GM19372 (cell line): ENCODE results near the gene BAIAP3.

Experiments used
- ATAC-seq: cut with Tn5 transposase; IDR thresholded peaks from one replicate; pipeline ENCODE4 v1.9.1; 2021; ENCODE audit warnings: mild to moderate bottlenecking, low read depth, moderate library complexity; ENCODE audit not compliant: unreplicated experiment

BAIAP3 gene

DNA sequence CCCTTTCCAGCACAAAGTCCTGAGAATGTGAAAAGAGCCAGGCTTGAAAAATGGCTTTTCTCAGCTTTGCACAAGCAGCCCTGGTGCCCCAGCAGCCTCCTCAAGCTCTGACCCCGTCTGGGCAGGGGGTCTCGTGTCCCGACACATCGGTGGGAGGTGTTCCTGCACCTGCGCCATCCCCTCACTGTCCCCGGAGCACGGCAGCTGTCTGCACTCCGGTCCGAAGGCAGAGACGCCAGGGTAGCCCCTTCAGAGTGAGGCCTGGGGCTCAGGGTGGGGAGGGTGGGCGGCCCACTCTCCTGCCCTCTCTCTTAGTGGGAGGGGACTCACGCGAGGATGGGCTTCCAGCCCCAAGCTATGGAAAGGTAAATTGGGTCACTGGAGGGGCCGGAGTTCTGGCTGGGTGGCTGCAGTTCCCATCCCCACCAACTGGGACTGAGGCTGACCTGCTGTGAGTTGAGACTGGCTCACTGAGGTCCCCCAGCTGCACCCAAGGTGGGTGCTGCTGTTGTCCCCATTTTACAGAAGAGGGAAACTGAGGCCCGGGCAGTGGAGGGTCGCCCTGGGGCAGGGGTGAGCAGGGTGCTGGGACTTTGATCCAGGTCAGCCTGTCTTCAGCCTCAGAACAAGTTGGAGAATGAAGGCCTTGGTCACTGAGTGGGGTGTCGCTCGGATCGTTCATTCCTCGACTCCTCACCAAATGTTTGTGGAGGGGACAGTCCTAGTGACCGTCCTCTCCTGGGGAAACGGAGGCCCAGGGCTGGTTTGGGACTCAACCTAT is 2.3 kb upstream of the BAIAP3 start:
- no peak for ATAC-seq

- ATAC-seq, result peak; percentile 68
These were observed 1.5 kb upstream of the BAIAP3 start for GRCh38 chr16:1331712-1332617.

- no peak for ATAC-seq
These were observed 762 bp upstream of the BAIAP3 start for GRCh38 chr16:1332618-1333148.

DNA sequence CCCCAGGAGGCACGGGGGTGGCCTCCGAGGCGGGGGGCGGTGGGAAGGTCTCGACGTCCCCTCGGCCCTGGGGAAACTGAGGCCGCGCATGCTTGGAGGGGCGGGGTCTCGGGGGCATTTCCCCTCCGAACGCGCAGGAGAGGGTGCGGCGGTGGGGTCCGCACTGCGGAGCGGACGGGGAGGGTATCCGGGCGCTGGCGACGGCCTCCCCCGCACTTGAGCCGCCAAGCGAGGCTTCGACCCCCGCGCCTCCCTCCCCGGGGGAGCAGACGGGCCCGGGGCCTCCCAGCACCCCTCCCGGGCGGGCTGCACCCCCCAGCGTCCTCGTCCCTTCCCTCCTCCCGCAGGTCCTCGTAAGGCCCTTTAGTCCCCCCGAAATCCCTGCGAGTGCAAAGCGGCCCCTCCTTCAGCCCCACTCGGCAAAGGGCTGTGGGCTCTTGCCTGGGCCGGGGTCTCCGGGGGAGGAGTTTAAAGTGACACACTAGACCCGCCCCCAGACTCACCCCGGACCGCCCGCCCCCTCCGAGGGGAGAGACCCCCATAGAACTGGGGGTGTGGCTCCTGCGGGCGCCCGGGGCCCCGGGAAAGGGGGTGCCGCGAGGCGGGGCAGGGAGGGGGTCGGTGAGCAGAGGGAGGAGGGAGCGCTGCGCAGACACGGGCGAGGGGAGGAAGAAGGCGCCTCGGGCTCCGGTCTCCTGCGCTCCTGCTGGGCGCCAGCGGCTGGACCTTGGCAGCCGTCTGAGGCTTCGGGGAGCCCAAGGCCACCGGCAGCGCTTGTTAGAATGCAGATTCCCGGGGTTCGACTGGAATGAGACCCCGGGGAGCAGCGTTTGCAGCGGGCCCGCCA is 632 bp downstream of the BAIAP3 start:
- ATAC-seq, result no peak

- ATAC-seq, result no peak
These were observed 1.3 kb downstream of the BAIAP3 start for GRCh38 chr16:1334739-1335138.

- no peak for ATAC-seq
These were observed 1.9 kb downstream of the BAIAP3 start for GRCh38 chr16:1335211-1335971.

DNA sequence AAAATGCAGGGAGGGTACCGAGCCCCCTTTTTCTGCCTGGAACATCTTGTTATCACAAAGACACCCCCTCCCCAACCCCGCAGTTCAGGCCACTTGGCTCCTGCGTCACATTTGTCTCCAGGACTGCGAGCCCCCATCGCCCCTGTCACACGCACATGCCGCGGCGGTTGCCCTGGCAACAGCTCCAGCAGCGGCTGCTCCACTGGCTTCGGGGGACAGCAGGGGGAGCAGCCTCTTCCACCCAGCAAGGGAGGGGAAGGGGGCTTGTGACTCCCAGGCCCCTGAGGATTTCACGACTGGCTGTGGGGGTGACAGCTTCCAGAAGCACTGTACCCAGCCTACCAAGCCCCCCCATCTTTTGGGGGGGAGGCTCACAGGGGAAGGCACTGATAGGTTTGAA is 2.6 kb downstream of the BAIAP3 start:
- no peak for ATAC-seq

DNA sequence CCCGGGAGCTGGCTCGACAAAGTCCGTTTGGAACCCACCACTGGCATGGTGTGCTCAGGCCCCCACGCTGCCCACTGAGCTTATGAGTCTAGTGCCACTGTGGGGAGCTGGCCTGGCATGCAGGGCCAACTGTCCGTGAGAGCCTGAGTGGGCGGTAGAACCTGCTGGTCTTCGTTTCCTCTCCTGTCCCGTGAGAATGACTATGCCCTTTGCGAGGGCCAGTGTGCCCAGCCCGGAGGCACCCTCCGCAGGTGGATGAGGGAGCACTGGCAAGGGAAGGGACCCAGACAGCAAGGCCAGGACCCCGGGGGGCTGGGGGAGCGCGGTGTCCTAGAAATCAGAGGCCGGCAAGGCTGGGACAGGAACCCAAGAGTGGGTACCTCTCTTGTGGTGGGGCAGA is 3.2 kb downstream of the BAIAP3 start:
- no peak for ATAC-seq

DNA sequence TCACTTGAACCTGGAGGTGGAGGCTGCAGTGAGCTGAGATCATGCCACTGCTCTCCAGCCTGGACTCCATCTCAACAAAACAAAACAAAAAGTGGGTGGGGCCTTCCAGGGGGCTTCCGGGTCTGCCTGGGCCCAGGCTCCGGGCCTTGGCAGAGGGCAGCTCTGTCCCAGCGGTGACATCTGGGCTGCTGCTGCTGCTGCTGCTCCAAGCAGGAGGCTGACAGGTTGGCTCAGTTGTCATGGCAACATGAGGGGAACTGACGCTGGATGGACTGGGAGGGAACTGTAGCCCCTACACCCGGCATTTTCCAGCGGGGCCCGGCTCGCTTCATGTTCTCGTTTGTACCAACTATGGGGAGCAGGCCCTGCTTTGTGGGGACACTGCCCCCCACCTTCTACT is 4.0 kb downstream of the BAIAP3 start:
- ATAC-seq, result no peak

- ATAC-seq, result no peak
These were observed 4.8 kb downstream of the BAIAP3 start for GRCh38 chr16:1338119-1338730.

DNA sequence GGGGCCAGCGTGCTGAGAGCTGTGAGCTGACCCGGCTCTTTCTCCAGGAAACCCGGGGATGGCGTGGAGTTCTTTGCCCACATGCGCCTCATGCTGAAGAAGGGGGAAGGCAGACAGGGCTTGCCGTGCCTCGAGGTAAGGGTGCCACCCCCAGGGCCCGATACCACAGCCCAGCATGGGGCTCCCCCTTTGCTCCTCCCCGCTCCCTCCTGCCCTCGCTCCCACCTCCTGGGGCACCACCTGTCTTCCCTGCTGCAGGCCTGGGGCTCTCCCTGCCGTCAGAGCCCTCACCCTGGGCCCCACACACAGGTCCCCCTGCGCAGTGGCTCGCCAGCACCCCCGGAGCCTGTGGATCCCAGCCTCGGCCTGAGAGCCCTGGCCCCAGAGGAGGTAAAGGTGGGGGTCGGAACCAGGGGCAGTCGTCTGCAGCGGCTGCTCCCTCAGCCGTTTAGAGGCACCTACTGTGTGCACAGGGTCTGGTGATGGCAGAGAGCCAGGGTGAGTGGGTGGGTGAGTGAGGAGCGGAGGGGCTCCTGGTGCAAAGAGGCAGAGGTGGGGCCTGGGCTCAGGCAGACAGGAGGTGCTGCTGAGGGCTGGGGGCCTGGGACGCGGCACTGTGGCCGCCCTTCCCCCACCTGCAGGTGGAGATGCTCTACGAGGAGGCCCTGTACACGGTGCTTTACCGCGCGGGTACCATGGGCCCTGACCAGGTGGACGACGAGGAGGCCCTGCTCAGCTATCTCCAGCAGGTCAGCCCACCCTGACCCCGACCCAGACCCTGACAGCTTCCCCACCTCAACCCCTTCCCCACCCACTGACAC is 5.6 kb downstream of the BAIAP3 start:
- no peak for ATAC-seq

GRCh38 chr16:1340730-1341494 is 7.5 kb downstream of the BAIAP3 start:
- no peak for ATAC-seq

GRCh38 chr16:1341495-1342420 is 8.3 kb downstream of the BAIAP3 start:
- ATAC-seq, result no peak

DNA sequence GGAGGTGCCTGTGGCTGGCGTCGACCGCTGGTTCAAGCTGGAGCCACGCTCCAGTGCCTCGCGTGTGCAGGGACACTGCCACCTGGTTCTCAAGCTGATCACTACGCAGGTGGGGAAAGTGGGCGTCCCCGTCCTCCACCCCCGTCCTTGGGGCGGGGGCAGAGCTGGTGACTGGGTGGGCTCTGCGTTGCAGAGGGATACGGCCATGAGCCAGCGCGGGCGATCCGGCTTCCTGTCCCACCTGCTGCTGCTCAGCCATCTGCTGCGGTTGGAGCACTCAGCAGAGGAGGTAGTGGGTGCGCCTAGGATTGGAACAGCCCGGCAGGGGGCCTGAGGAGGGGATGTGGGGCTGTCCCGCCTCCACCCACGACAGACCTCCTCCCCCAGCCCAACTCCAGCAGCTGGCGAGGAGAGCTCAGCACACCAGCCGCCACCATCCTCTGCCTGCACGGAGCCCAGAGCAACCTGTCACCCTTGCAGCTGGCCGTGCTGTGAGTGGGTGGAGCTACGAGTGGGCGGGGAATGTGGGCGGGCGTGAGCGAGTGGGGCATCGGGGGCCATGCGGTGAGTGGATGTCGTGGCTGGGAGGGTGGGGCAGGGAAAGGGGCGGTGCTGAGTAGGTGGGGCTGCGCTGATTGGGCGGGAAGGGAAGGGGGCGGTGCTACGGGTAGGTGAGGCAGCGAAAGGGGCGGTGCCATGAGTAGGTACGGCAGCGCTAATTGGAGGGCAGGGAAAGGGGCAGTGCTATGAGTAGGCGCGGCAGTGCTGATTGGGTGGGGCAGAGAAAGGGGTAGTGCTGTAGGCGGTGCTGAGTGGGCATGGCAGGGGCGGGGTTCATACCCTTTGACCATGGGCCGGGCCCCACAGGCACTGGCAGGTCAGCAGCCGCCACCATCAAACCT is 9.3 kb downstream of the BAIAP3 start:
- peak; percentile 81 for ATAC-seq

DNA sequence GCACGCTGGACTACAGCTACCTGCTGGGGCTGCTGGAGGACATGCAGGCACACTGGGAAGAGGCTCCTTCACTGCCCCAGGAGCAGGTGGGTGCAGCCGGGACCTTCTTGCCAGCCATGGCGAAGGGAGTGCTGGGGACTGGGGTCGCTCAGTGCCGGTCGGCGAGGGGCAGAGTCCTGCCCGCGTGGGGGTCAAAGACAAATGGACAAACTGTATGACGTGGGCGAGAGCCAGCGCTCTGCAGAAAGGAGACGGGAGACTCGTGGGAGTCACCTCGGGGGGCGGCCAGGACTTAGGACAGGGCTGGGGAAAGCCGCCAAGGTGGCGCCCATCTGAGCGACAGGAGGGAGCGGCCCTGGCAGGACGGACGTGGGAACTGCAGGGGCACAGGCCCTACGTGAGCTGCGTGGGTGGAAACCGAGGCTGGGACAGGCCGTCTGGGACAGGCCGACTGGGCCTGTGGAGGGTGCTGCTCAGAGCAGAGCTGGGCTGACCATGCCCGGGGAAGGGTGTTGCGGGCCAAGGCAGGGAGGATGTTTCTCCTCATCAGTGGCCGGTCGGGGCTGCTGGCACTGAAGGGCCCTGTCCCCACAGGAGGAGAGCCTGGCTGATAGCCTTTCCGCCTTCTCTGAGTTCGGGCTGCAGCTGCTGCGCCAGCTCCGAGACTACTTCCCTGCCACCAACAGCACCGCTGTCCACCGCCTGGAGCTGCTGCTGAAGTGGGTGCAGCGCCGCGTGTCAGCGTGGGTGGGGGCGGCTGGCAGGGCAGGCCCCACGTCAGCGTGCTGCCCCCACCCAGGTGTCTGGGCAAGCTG is 10.2 kb downstream of the BAIAP3 start:
- no peak for ATAC-seq
